MM.1S (cell line): ENCODE data around the gene TCF7L2.

Source experiments
- CTCF ChIP-seq: fragments of 300-600 bp; sonication (generic); IDR thresholded peaks from 2 replicates; pipeline ENCODE4 v1.5.1; 2016; ENCODE audit warnings: antibody characterized with exemption, low read length, mixed read lengths
- EZH2 ChIP-seq: fragments of 300-600 bp; sonication (generic); optimal IDR thresholded peaks from 2 replicates; pipeline ENCODE3; 2017; ENCODE audit warnings: low read depth, mild to moderate bottlenecking, antibody characterized with exemption, low read length, mixed read lengths

- TF ChIP-seq CTCF: no peak
- no peak for TF ChIP-seq EZH2
Measured at GRCh38 chr10:112988839-112989406, 38.9 kb downstream of the TCF7L2 start.
